ENCODE data around the gene LOXHD1.

The LOXHD1 gene

GRCh38 chr18:46577546-46577945, 79.5 kb downstream of the LOXHD1 start:
- DNase-seq (ENCODE audit: low read depth) = no peak

DNA sequence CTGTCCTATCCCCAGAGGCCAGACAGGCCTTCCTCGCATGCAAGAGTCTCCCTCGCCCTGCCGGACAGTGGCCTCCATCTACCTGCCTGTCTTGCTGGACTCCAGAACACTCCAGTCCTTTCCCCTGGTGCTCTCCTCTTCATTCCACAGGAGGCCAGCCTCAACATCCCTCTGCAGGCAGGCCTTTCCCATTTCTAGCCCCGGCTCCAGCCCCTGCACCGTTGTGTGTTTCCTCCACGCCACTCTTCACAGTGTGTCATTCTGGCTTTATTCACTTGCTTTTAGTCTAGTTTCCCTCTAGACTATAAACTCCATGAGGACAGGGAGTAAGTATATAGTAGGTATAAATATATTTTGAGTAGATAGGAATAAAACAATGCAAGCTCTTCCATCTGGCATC, 81.2 kb downstream of the LOXHD1 start:
- DNase-seq (ENCODE audit: low read depth) = no peak

DNA sequence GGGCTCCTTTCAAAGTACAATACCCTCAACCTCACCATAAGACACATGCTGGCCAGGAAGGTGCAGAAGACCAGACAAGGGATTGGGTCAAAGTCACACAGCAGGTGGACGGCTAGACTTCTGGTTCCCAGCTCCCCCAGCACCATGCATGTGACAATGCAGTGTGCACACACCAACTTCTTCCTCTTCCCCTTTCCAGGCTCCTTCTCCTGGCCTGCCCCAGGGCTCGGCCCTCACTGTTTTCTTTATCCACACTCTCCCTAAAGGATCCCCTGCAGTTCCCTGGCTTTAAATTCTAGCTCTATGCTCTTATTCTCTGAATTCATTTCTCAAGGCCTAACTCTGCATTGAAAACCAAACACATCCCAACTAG, 82.3 kb downstream of the LOXHD1 start:
- DNase-seq (ENCODE audit: low read depth) = no peak

DNA sequence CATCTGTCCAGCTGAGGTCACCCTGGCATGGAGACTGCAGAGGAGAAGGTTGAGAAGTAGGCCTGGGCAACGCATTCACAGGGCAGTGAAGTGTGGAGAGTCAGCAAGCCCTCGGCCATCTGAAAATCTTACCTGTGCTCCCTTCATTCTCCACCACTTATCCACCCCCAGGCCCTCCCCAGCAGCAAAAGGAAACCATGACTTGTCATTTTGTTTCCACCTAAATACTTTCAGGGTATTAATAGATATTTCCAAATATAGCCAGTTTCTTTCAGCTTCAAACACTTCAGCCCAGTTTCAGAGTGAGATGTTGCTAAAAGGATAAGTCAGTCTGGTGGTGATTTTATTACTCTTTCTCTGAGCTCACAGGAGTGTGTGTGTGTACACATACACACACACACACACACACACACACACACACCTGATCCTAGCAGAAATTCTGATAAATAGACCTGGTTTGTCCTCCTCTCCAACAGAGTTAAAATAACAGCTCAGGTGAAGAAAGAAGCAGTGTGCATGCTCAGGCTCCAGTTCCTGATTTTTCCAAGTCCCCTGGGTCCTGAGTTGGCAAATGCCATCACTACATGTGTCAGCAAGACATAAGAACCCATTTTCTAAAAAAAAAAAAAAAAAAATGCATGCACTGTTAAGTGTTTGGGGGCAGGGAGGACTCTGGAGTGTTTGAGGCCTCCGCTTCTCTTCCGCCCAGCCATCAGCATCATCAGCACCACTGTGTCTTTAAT, 82.8 kb downstream of the LOXHD1 start:
- DNase-seq (ENCODE audit: low read depth) = no peak

DNA sequence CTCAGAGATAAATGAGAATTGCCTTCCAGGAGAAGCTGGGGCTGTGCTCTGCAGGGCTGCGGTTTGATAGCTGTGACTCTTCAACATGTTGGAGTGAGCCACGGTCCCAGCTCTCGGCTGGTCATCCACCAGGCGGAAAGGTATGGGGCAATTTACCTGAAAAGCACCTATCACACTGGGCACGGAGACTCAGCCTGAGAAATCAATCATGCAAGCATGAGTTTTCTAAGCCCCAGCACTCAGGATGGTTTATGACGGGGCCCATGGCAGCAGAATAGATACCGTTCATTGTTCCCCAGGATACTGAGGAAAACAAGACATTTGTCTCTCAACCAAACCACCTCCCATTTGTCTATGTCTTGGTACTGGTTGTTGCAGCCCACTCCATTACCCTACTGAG, 83.9 kb downstream of the LOXHD1 start:
- no peak for DNase-seq (ENCODE audit: low read depth)

DNA sequence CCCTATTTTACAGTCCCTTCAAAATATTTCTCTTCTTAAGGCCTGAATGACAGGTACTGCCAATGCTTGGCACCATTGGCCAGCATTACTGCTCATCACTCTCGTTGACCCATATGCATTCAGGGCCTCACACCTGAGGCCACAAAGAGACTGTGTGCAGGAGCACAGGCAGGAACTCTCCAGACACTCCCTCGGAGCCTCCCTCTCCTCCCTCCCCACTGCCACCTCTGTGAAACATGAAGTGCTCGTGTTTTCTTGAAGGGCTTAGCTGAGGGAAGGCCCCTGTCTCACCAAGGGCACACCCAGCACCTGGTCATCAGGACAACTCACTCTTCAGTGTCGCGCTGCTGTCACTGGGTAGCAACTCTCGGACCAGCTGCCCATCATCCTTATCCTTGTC, 85.3 kb downstream of the LOXHD1 start:
- DNase-seq (ENCODE audit: low read depth) = no peak

DNA sequence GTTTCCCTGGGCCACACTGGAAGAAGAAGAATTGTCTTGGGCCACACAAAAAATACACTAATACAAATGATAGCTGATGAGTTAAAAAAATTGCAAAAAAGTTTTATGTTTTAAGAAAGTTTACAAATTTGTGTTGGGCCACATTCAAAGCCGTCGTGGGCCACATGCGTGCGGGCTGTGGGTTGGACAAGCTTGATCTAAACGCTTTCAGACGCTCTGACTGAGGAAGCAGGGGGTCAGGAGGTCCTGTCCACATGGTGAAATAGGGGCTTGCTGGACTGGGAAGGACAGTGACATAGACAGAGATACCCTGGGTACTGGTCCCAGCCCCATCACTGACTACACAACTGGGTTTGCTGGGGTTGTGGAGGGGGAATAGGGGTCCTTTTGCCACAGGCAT, 86.4 kb downstream of the LOXHD1 start:
- no peak for DNase-seq (ENCODE audit: low read depth)

DNA sequence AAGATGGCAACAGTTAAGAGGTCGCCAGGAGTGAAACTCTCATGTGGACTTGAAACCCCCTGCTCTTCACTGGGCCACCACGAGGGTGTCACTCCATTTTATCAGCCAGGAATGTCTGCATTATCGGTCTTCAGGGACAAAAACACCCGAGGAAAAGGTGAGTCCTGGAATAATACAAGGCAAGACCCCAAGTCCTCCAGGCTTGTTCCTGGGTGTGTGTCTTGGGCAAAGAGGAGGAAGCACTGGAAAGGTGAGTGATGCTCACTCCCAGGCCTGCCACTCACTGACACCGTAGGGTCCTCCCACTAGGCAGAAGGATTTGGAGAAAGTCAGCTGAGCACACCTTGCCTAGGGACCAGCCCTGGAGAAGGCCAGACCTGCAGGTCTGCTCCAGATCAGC, 86.9 kb downstream of the LOXHD1 start:
- DNase-seq (ENCODE audit: low read depth) = no peak

- no peak for DNase-seq (ENCODE audit: low read depth)
Measured at GRCh38 chr18:46569211-46569610, 87.8 kb downstream of the LOXHD1 start.

DNA sequence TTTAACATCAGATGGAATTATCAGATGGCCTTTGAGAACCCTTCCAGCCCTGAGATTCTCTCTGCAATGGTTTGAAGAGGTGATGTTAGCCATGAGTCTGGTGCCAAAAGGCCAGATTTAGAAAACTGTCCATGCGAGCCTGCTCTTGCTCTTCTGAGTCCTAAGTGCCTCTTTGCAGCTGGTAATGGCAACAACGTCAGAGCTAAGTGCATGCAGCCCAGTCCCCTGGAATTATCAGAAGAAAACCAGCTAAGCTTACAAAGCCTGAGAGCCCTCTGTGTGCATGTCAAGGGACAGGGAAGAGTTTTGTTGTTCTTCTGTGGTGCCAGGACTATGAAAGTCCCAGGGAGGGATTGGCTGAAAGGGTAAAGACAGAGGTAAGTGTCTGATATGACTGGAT, 89.8 kb downstream of the LOXHD1 start:
- no peak for DNase-seq (ENCODE audit: low read depth)

- no peak for DNase-seq (ENCODE audit: low read depth)
Measured at GRCh38 chr18:46566111-46566510, 90.9 kb downstream of the LOXHD1 start.

- DNase-seq (ENCODE audit: low read depth) = no peak
Measured at GRCh38 chr18:46565256-46565655, 91.8 kb downstream of the LOXHD1 start.

- no peak for DNase-seq (ENCODE audit: low read depth)
Measured at GRCh38 chr18:46563317-46563716, 93.7 kb downstream of the LOXHD1 start.

DNA sequence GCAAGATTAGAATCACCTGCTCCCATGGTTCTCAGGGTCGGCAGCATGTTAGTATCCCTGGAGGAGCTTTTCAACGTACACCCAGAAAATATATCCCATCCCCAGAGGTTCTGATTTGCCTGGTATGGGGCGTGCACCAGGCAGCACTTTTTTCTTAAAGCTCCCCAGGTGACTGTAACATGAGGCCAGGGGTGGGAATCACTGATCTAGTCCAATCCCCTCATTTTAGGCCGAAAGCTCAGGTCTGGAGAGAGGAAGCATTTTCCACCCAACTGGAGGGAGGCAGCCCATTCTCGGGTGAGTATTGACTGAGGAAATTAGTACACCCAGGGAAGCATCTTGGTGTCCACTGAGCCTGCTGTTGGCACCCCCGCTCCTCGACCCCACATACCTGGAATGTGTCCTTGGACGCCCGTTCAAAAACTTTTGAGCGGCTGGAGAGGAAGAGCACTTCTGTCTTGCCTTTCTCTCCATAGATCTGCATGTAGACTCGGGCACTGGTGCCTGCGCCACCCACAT, 94.3 kb downstream of the LOXHD1 start:
- no peak for DNase-seq (ENCODE audit: low read depth)

DNA sequence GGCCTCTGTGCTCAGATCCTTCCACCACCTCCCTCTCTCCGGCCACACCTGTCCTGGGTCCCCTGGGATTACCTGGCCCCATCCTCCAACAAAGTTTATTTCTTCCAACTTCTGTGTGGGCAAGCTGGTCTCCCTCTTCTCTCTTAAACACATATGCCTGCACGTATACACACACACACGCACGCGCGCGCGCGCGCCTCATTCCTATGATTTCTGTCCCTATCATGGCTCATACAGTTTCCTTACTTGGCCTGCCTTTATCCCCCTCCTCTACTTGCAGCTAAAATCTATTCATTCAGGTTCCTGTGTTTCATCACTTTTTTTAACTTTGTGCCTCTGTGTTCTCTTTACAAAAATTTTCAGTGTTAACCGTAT, 96.4 kb downstream of the LOXHD1 start:
- no peak for DNase-seq (ENCODE audit: low read depth)

DNA sequence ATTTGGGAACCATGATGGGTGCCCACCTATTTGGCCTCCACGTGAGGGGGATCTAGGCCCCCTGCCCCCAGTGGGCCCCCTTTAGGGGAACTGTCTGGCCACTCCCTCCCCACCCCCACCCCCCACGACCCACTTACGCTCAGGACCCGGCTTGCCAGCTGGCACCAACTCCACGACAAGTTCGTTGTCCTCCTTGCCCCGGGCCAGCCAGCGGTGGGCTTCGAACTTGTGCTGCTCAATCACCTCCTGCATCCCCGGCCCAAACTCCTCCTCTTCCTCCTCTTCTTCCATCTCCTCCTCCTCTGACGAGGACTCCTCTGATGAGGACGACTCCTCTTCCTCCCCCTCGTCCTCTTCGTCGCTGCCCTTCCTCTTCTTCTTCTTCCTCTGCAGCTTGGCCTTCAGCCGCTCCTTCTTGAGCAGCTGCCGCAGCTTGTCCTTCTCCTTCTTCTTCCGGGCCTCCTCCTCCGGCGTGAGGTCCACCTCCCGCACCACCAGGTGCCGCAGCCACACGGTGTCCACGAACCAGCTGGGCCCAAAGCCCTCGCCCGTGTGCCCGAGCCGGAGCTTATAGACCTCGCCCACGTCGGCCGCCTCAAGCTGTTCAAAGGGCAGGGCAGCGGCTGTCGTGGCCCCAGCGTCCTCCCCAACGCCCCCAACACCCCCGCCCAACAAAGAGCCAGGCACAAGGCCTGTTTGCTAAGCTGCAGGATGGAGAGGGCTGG, 96.9 kb downstream of the LOXHD1 start:
- no peak for DNase-seq (ENCODE audit: low read depth)

GRCh38 chr18:46559296-46559695, 97.7 kb downstream of the LOXHD1 start:
- DNase-seq (ENCODE audit: low read depth) = no peak

DNA sequence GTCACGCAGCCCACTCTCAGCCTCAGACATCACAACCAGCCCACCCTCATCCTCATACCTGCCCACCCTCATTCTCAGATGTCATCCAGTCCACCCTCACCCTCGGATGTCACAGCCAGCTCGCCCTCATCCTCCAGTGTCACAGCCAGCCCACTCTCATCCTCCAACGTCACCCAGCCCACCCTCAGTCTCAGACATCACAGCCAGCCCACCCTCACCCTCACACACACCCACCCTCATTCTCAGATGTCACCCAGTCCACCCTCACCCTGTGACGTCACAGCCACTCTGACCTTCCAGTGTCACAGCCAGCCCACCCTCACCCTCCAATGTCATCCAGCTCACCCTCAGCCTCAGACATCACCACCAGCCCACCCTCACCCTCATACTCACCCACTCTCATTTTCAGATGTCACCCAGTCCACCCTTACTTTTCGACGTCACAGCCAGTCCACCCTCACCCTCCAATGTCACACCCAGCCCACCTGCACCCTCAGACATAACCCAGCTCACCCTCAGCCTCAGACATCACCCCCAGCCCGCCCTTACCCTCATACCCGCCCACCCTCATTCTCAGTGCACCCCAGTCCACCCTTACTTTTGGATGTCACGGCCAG, 100.3 kb downstream of the LOXHD1 start:
- no peak for DNase-seq (ENCODE audit: low read depth)

DNA sequence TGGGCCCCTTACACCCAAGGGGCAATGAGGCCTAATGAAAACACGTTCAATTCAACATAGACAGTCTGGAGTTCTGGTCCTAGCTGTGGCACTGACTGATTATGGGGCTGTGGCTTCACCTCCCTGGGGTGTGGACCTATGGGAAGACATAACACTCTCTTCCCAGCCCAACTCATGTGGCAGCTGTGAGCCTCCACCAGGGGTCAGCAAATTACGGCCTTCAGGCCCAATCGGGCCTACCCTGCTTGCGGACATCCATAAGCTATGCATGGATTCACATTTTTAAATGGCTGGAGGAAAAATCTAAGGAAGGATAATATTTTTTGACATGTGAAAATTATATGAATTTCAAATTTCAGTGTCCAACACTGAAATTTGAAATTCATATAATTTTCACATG, 101.3 kb downstream of the LOXHD1 start:
- DNase-seq (ENCODE audit: low read depth) = no peak

DNA sequence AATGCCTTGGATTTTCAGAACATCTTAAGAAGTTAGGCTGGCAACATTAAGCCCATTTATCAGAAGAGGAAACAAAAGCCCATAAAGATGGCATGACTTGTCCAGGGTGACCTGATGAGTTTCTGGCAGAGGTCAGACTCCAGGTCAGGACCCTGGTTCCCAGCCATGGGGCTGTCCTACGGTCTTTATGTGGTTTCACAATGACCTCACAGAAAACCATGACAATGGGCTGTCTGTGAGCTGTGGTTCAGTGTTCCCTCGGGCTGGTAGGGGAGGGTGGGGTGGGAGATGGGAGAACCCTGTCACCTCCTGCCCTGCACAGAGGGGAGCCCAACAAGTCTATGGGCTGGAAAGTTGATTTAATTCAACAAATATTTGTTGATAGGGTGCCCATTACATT, 101.8 kb downstream of the LOXHD1 start:
- DNase-seq (ENCODE audit: low read depth) = no peak

- DNase-seq (ENCODE audit: low read depth) = no peak
Measured at GRCh38 chr18:46554406-46555080, 102.5 kb downstream of the LOXHD1 start.

GRCh38 chr18:46550609-46551008, 106.4 kb downstream of the LOXHD1 start:
- no peak for DNase-seq (ENCODE audit: low read depth)

GRCh38 chr18:46547520-46547919, 109.5 kb downstream of the LOXHD1 start:
- no peak for DNase-seq (ENCODE audit: low read depth)

Measured in stimulated activated CD8-positive, alpha-beta memory T cell treated with anti-CD3 and anti-CD28 coated beads, Interleukin-12 subunit alpha, Interleukin-12 subunit beta, amount 100 ng/mL, for 4 hours (primary cell).